PFSK-1 (cell line): Measurements from ENCODE around the gene SERTM2.

Experiments
- FOXP2 ChIP-seq: optimal IDR thresholded peaks from 2 replicates; pipeline ENCODE3; 2011; ENCODE audit warnings: borderline replicate concordance, control low read depth, inconsistent platforms; ENCODE audit not compliant: insufficient read depth; ENCODE audit errors: extremely low read length, extremely low read depth
- POLR2AphosphoS5 ChIP-seq: IDR thresholded peaks from 2 replicates; pipeline ENCODE4 v1.6.1; 2012; ENCODE audit warnings: low read depth, mild to moderate bottlenecking, control low read depth, low read length, moderate library complexity
- REST ChIP-seq, 2 experiments: IDR thresholded peaks; 2 replicates each; pipeline versions ENCODE4 v1.6.1 to v1.8.0; 2011 to 2012; ENCODE audit warnings: low read depth in 2 of 2, low read length in 2 of 2, control low read depth in 1 of 2, inconsistent platforms in 1 of 2, mild to moderate bottlenecking in 1 of 2, moderate library complexity in 1 of 2; ENCODE audit not compliant: insufficient read depth in 1 of 2
- SIN3A ChIP-seq: IDR thresholded peaks from 2 replicates; pipeline ENCODE4 v1.6.1; 2012; ENCODE audit warnings: mild to moderate bottlenecking, low read length, moderate library complexity, borderline replicate concordance; ENCODE audit not compliant: insufficient read depth
- TAF1 ChIP-seq: IDR thresholded peaks from 2 replicates; pipeline ENCODE4 v1.6.1; 2012; ENCODE audit warnings: low read length, control low read depth, borderline replicate concordance; ENCODE audit not compliant: insufficient read depth

Gene SERTM2

DNA sequence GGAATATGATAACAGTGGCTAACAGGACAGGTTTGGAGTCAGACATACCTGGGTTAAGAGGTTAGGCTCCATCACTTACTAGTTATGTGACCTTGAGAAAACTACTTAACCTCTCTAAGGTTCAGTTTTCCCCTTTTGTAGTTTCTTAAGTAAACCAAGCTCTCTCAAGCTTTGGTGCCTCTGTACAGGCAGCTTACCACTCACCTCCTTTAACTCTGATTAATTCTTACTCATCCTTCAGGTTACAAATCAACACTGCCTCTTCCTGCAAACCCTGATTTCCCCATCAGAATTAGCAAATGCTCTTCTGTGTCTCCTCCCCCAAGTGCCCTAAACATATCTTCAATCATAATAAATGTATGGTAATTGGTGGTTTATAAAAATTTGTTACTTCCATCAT, 3.5 kb upstream of the SERTM2 start:
- TF ChIP-seq POLR2AphosphoS5 (no peak), SIN3A (no peak), FOXP2 (no peak), TAF1 (no peak), REST (IDR thresholded peaks at IDR 0.05; ENCODE audit: insufficient read depth in 1 of 2, low read depth in 2 of 2, low read length in 2 of 2) (no peak)

DNA sequence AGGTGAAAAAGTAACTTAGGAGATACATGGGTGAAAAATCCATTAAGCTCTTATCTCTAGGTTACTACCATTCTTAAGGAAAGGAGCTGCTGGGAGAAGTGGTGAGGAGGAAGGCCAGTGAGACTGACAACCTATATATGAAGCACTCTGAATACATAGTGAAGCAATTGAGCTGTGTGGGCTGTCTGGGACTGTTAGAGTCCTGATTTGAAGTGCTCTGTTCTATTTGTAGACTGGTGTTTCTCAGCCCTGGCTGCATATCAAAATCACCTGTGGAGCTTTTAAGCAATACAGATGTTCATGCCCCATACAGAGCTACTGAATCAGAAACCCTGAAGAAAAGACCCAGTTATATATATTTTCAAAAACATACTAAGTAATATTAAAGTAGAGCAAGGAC, 3.9 kb downstream of the SERTM2 start:
- no peak for TF ChIP-seq SIN3A
- no peak for TF ChIP-seq FOXP2
- no peak for TF ChIP-seq POLR2AphosphoS5
- TF ChIP-seq REST (IDR thresholded peaks at IDR 0.05; ENCODE audit: insufficient read depth in 1 of 2, low read depth in 2 of 2, low read length in 2 of 2): no peak
- TF ChIP-seq TAF1: no peak

DNA sequence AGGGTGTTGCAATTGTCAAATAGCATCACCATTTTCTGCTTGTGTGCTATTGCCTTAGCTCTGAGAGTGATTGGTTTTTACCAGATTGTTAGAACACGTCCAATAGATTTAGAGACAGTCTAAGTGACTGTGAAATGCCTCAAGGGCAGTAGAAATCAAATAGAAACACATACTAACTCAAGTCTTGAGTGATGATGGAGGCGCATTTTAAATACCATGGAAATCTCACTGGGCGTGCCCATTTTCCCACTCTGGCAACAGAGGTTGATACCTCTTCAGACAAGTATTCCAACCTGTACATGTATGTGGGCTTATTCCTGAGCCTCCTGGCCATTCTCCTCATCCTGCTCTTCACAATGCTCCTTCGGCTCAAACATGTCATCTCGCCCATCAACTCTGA, 7.2 kb downstream of the SERTM2 start:
- TF ChIP-seq SIN3A (no peak), FOXP2 (no peak), POLR2AphosphoS5 (no peak), TAF1 (no peak), REST (IDR thresholded peaks at IDR 0.05; ENCODE audit: insufficient read depth in 1 of 2, low read depth in 2 of 2, low read length in 2 of 2) (no peak)

- TF ChIP-seq POLR2AphosphoS5 (no peak), FOXP2 (no peak), TAF1 (no peak), REST (IDR thresholded peaks at IDR 0.05; ENCODE audit: insufficient read depth in 1 of 2, low read depth in 2 of 2, low read length in 2 of 2) (no peak), SIN3A (no peak)
Measured at GRCh38 chrX:111519215-111519614, 7.8 kb downstream of the SERTM2 start.

- TF ChIP-seq POLR2AphosphoS5: no peak
- TF ChIP-seq FOXP2: no peak
- no peak for TF ChIP-seq TAF1
- TF ChIP-seq REST (IDR thresholded peaks at IDR 0.05; ENCODE audit: insufficient read depth in 1 of 2, low read depth in 2 of 2, low read length in 2 of 2): no peak
- TF ChIP-seq SIN3A: no peak
Measured at GRCh38 chrX:111520506-111520905, 9.1 kb downstream of the SERTM2 start.
